HepG2 (cell line): Measurements from ENCODE around the gene SNAI1.

Source experiments
- CBFB ChIP-seq: sonication (generic); formaldehyde crosslinking; IDR thresholded peaks from 2 replicates; pipeline ENCODE4 v1.4.0; 2020; ENCODE audit warnings: missing genetic modification reagents
- EED ChIP-seq: sonication (generic); formaldehyde crosslinking; IDR thresholded peaks from 2 replicates; pipeline ENCODE4 v1.5.0; 2020; ENCODE audit warnings: mild to moderate bottlenecking, missing genetic modification reagents
- FIP1L1 ChIP-seq: fragments of 200-400 bp; formaldehyde crosslinking; IDR thresholded peaks from 2 replicates; pipeline ENCODE4 v1.6.1; 2018; ENCODE audit warnings: low read depth, mild to moderate bottlenecking, low read length, moderate library complexity, borderline replicate concordance; ENCODE audit not compliant: insufficient read depth
- FOXK2 ChIP-seq: fragments of 450-650 bp; IDR thresholded peaks from 2 replicates; pipeline ENCODE4 v1.6.1; 2016
- SALL2 ChIP-seq: sonication (generic); formaldehyde crosslinking; IDR thresholded peaks from 2 replicates; pipeline ENCODE4 v1.8.1; 2023; ENCODE audit warnings: mild to moderate bottlenecking, missing genetic modification reagents, inconsistent platforms
- SATB2 ChIP-seq: sonication (generic); formaldehyde crosslinking; IDR thresholded peaks from 2 replicates; pipeline ENCODE4 v1.5.0; 2020; ENCODE audit warnings: missing genetic modification reagents
- TEAD3 ChIP-seq: optimal IDR thresholded peaks from 2 replicates; pipeline ENCODE3; 2016; ENCODE audit warnings: borderline replicate concordance
- ZFP36 ChIP-seq: fragments of 150-350 bp; IDR thresholded peaks from 2 replicates; pipeline ENCODE4 v1.6.1; 2018; ENCODE audit warnings: borderline replicate concordance, low read length, low read depth; ENCODE audit not compliant: partially characterized antibody
- ZKSCAN1 ChIP-seq: fragments of 150-350 bp; IDR thresholded peaks from 2 replicates; pipeline ENCODE4 v1.6.1; 2014; ENCODE audit warnings: low read length
- ZNF512 ChIP-seq: sonication (generic); formaldehyde crosslinking; IDR thresholded peaks from 2 replicates; pipeline ENCODE4 v1.4.0; 2020; ENCODE audit warnings: mild to moderate bottlenecking, missing genetic modification reagents

GRCh38 chr20:49948809-49949507 is 33.8 kb upstream of the SNAI1 start:
- TF ChIP-seq FOXK2 (no peak), ZKSCAN1 (no peak), ZFP36 (no peak), FIP1L1 (no peak), SATB2 (no peak), ZNF512 (CRISPR knock-in tag) (no peak), CBFB (CRISPR knock-in tag) (no peak), TEAD3 (CRISPR knock-in tag) (peak; percentile 64), EED (CRISPR knock-in tag) (no peak; the same call in 1 of the 2 replicates), SALL2 (CRISPR knock-in tag) (no peak)
